GM23338 (cell line): ENCODE results near the gene NABP1. TPM values are rescaled to one million over a fixed set of nuclear protein-coding genes. Genes with fewer than 3 reads are reported as not detected.

Source experiments
- ATAC-seq: fragments of 200-7000 bp; cut with Tn5 transposase; 3 replicates; pipeline ENCODE4 v1.9.1; 2020
- DNase-seq: peaks from one replicate; pipeline ENCODE4 v3.0.0-alpha.2; 2015; ENCODE audit warnings: low spot score
- H2AFZ ChIP-seq: fragments of 200-600 bp; sonication (generic); 2 replicates; pipeline ENCODE4 v1.8.0; 2016; ENCODE audit warnings: antibody characterized with exemption, mild to moderate bottlenecking, moderate library complexity
- H3F3A ChIP-seq: fragments of 200-600 bp; sonication (generic); replicated peaks from 2 replicates; pipeline ENCODE4 v1.8.0; 2017; ENCODE audit warnings: antibody characterized with exemption, mixed run types, low read depth
- H3K27ac ChIP-seq: fragments of 200-600 bp; sonication (generic); 2 replicates; pipeline ENCODE4 v1.6.1; 2016; ENCODE audit warnings: low read depth
- H3K27me3 ChIP-seq: fragments of 200-600 bp; sonication (generic); 2 replicates; pipeline ENCODE4 v1.8.0; 2016; ENCODE audit warnings: mild to moderate bottlenecking, mixed run types, moderate library complexity; ENCODE audit not compliant: insufficient read depth
- H3K36me3 ChIP-seq: fragments of 200-600 bp; sonication (generic); 2 replicates; pipeline ENCODE4 v1.8.0; 2016; ENCODE audit warnings: mild to moderate bottlenecking; ENCODE audit not compliant: insufficient read depth
- H3K4me1 ChIP-seq: fragments of 200-600 bp; sonication (generic); 2 replicates; pipeline ENCODE4 v1.8.0; 2016; ENCODE audit warnings: mild to moderate bottlenecking, moderate library complexity; ENCODE audit not compliant: insufficient read depth
- H3K4me2 ChIP-seq: fragments of 200-600 bp; sonication (generic); 2 replicates; pipeline ENCODE4 v1.7.1; 2017; ENCODE audit warnings: mixed run types
- H3K4me3 ChIP-seq: fragments of 200-600 bp; sonication (generic); 2 replicates; pipeline ENCODE4 v1.6.1; 2016; ENCODE audit warnings: mixed run types
- H3K79me2 ChIP-seq: fragments of 200-600 bp; sonication (generic); replicated peaks from 2 replicates; pipeline ENCODE4 v1.8.0; 2017; ENCODE audit warnings: mild to moderate bottlenecking; ENCODE audit not compliant: insufficient read depth
- H3K9me2 ChIP-seq: fragments of 200-600 bp; sonication (generic); 2 replicates; pipeline ENCODE4 v1.8.0; 2017; ENCODE audit not compliant: insufficient read depth
- H4K20me1 ChIP-seq: fragments of 200-600 bp; sonication (generic); replicated peaks from 2 replicates; pipeline ENCODE4 v1.8.0; 2017; ENCODE audit warnings: mild to moderate bottlenecking; ENCODE audit not compliant: insufficient read depth
- H3K27ac Mint-ChIP-seq: 2 replicates; pipeline ENCODE4 v1.8.0; 2020; ENCODE audit warnings: inconsistent platforms, mild to moderate bottlenecking, moderate library complexity, mixed read lengths
- H3K27me3 Mint-ChIP-seq: 3 replicates; pipeline ENCODE4 v1.8.0; 2022; ENCODE audit warnings: low read depth, mild to moderate bottlenecking, moderate library complexity, mixed read lengths, inconsistent platforms; ENCODE audit not compliant: insufficient read depth, poor library complexity
- H3K36me3 Mint-ChIP-seq: 3 replicates; pipeline ENCODE4 v1.8.0; 2021; ENCODE audit warnings: low read depth, mild to moderate bottlenecking, inconsistent platforms, moderate library complexity, mixed read lengths
- H3K4me1 Mint-ChIP-seq: 3 replicates; pipeline ENCODE4 v1.8.0; 2020; ENCODE audit warnings: mild to moderate bottlenecking, inconsistent platforms, mixed read lengths
- H3K4me3 Mint-ChIP-seq: 3 replicates; pipeline ENCODE4 v1.8.0; 2021; ENCODE audit warnings: moderate library complexity, mild to moderate bottlenecking, inconsistent platforms, mixed read lengths
- H3K9me3 Mint-ChIP-seq: 3 replicates; pipeline ENCODE4 v1.8.0; 2020; ENCODE audit warnings: moderate library complexity, mild to moderate bottlenecking, inconsistent platforms, mixed read lengths
- CREB1 ChIP-seq: fragments of 250-450 bp; sonication (Bioruptor Pico); IDR thresholded peaks from 2 replicates; pipeline ENCODE4 v1.5.0; 2020; ENCODE audit warnings: low read depth, mild to moderate bottlenecking, moderate library complexity
- CTCF ChIP-seq, 2 experiments: fragments of 200-600 bp in 1 of 2; sonication (generic) in 1 of 2; conservative IDR thresholded peaks; 2 replicates each; pipeline versions ENCODE4 v1.5.1 to v1.6.1; 2016 to 2017; ENCODE audit warnings: antibody characterized with exemption in 2 of 2, low read depth in 2 of 2, mild to moderate bottlenecking in 2 of 2, moderate library complexity in 1 of 2
- ETS1 ChIP-seq: IDR thresholded peaks from 2 replicates; pipeline ENCODE4 v1.6.1; 2016; ENCODE audit warnings: antibody characterized with exemption
- EZH2 ChIP-seq: fragments of 200-600 bp; sonication (generic); IDR thresholded peaks from one replicate; pipeline ENCODE4 v1.8.0; 2017; ENCODE audit warnings: antibody characterized with exemption, mild to moderate bottlenecking, low read depth; ENCODE audit not compliant: unreplicated experiment
- EZH2phosphoT487 ChIP-seq: fragments of 200-600 bp; sonication (generic); IDR thresholded peaks from one replicate; pipeline ENCODE4 v1.8.1; 2018; ENCODE audit warnings: antibody characterized with exemption; ENCODE audit not compliant: unreplicated experiment
- JUNB ChIP-seq: IDR thresholded peaks from one replicate; pipeline ENCODE4 v1.6.1; 2016; ENCODE audit warnings: antibody characterized with exemption; ENCODE audit not compliant: unreplicated experiment
- NANOG ChIP-seq: IDR thresholded peaks from 2 replicates; pipeline ENCODE4 v1.6.1; 2016; ENCODE audit warnings: antibody characterized with exemption, borderline replicate concordance
- POLR2AphosphoS5 ChIP-seq: IDR thresholded peaks from 2 replicates; pipeline ENCODE4 v1.6.1; 2016; ENCODE audit warnings: antibody characterized with exemption, low read depth
- REST ChIP-seq: IDR thresholded peaks from one replicate; pipeline ENCODE4 v1.6.1; 2018; ENCODE audit warnings: antibody characterized with exemption; ENCODE audit not compliant: unreplicated experiment
- STAT1 ChIP-seq: IDR thresholded peaks from one replicate; pipeline ENCODE4 v1.6.1; 2016; ENCODE audit warnings: antibody characterized with exemption; ENCODE audit not compliant: unreplicated experiment
- ZNF114 ChIP-seq: fragments of 250-450 bp; sonication (Bioruptor Pico); IDR thresholded peaks from 2 replicates; pipeline ENCODE4 v1.5.0; 2020; ENCODE audit warnings: mild to moderate bottlenecking, moderate library complexity
- ZNF331 ChIP-seq: fragments of 250-450 bp; sonication (Bioruptor Pico); IDR thresholded peaks from 2 replicates; pipeline ENCODE4 v1.5.0; 2020; ENCODE audit warnings: low read depth, mild to moderate bottlenecking, moderate library complexity
- ZNF462 ChIP-seq: fragments of 250-450 bp; sonication (Bioruptor Pico); IDR thresholded peaks from 2 replicates; pipeline ENCODE4 v1.5.0; 2020; ENCODE audit warnings: mild to moderate bottlenecking, moderate library complexity
- polyA plus RNA-seq: library from polyadenylated mRNA; unstranded; fragments of >200 nt; fragmentation: Nextera tagmentation; extraction: Ambion mirVana; gene quantifications from 2 replicates; pipeline ENCODE4 v1.2.1, GENCODE V29; 2016
- total RNA-seq: library from RNA; depleted of rRNA; stranded (reverse); fragments of >200 nt; shearing (Covaris generic); gene quantifications from 2 replicates; pipeline ENCODE4 v1.2.3, GENCODE V29; 2014

The NABP1 gene
- total and polyA plus RNA-seq, 2 experiments from 2014 or later = 5.2 to 5.6 TPM

GRCh38 chr2:191686066-191686465, 8.1 kb downstream of the NABP1 start:
- Histone ChIP-seq H3K9me2 (no peaks in the 10 kb centered on the region), H2AFZ (no peak overlapping the region), H3F3A (no peaks in the 10 kb centered on the region), H3K27ac (no peak overlapping the region), H3K79me2 (no peaks in the 10 kb centered on the region), H4K20me1 (no peaks in the 10 kb centered on the region), H3K27me3 (no peaks in the 10 kb centered on the region), H3K36me3 (peaks cover 3% of the 10 kb centered on the region; the same call in 1 of the 2 replicates), H3K4me3 (no peak overlapping the region), H3K4me2 (no peak overlapping the region), H3K4me1 (no peaks in the 10 kb centered on the region; the same call in 1 of the 2 replicates)
- ATAC-seq (no peak), DNase-seq (no peak)
- no peaks in the 10 kb centered on the region for H3K27me3 Mint-ChIP-seq
- peaks cover 7% of the 10 kb centered on the region; the same call in 2 of the 3 replicates for H3K4me1 Mint-ChIP-seq
- no peaks in the 10 kb centered on the region for H3K9me3 Mint-ChIP-seq
- peaks cover 2% of the 10 kb centered on the region; the same call in 1 of the 3 replicates for H3K36me3 Mint-ChIP-seq
- H3K27ac Mint-ChIP-seq = no peak overlapping the region
- no peak overlapping the region for H3K4me3 Mint-ChIP-seq
- TF ChIP-seq JUNB (no peak), STAT1 (no peak), ETS1 (no peak), CREB1 (CRISPR knock-in tag) (no peak), NANOG (no peak), EZH2phosphoT487 (no peak), POLR2AphosphoS5 (no peak), ZNF114 (CRISPR knock-in tag) (no peak), EZH2 (no peak), CTCF (conservative IDR thresholded peaks at IDR 0.05; ENCODE audit: low read depth in 2 of 2) (no peak), REST (no peak), ZNF462 (no peak), ZNF331 (CRISPR knock-in tag) (no peak)
